ENCODE measurements around the gene ATG9A.

Gene ATG9A

DNA sequence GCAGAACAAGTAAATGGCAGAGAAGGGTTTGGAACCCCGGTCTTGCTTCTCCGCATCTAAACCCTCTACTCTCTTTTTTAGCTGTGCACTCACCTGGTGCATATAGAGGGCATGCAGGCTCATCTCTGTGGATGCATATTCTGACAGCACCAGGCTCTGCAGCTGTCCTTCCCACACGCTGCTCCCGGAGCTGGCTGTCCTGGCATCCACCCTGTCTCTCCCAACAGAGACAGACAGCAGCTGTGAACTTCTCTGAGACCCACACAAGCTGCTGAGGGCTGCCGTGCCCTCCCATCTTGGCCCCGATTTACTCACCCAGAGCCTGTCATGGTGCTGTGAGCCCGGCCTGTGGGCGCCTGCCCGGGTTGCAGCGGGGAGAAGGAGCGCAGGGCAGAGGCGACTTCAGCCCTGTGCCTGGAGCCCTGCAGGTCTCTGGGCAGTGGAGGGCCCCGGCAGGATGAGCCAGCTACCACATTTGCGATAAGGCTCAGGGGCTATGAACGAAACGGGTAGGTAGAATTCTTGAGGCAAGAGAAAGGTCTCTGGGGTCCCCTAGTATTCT, 7.4 kb downstream of the ATG9A start:
- no peak overlapping the region for H3K27ac ChIP-seq (ENCODE audit: low read length)
- DNase-seq (ENCODE audit: low read depth, low spot score), result no peak
- H3K27me3 ChIP-seq (ENCODE audit: control insufficient read depth, insufficient read depth, low read length), result no peaks in the 10 kb centered on the region
- H3K9me3 ChIP-seq (ENCODE audit: control insufficient read depth, insufficient read depth, low read length), result no peaks in the 10 kb centered on the region
- H3K4me3 ChIP-seq (ENCODE audit: low read length), result no peak overlapping the region
- H3K36me3 ChIP-seq (ENCODE audit: control insufficient read depth, insufficient read depth, low read length), result peaks cover 30% of the 10 kb centered on the region
- WGBS (ENCODE audit: insufficient coverage, insufficient read length), result no CpG with 5 or more reads among the region's 16 CpGs
- peaks cover 2% of the 10 kb centered on the region; the same call in 1 of the 2 replicates for H3K4me1 ChIP-seq (ENCODE audit: control insufficient read depth, insufficient read depth, low read length)

DNA sequence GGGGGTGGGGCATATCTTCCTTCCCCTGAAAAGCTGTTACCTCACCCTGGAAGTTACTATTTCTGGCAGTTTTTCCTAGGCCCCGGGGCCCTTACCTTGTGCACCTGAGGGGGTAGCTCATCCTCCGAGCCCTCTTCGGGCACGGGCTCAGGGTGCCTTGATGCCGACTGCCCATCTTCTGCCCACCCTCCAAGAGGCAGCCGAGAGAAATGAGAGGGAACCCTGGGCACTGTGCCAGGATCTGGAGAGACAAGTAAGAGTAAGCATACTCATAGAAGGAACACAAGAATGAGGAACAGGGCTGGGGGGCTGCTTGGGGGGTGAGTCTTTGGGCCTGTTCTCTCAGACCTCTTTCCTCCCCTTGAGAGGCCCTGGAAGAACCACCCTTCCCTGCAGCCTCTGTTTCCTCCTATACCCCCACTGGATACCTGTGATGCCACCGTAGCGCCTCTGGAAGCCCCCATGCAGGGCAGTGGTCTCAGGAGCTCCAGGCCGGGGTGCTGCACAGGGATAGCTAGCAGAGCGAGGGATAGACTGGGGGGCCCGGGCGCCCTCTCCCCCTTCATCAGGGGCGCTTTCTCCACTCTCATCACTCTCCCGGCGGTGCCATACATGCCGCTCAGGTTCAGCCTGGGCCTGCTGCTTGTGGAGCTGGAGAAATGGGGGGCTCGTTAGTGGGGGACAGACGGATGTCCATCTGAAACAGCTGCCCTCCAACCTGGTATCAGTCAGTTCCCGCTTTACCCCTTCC, 8.6 kb downstream of the ATG9A start:
- no peak for DNase-seq (ENCODE audit: low read depth, low spot score)
- Histone ChIP-seq H3K4me3 (ENCODE audit: low read length) (no peak overlapping the region), H3K4me1 (ENCODE audit: control insufficient read depth, insufficient read depth, low read length) (peaks cover 6% of the 10 kb centered on the region), H3K27me3 (ENCODE audit: control insufficient read depth, insufficient read depth, low read length) (no peaks in the 10 kb centered on the region), H3K27ac (ENCODE audit: low read length) (no peak overlapping the region), H3K36me3 (ENCODE audit: control insufficient read depth, insufficient read depth, low read length) (peaks cover 30% of the 10 kb centered on the region), H3K9me3 (ENCODE audit: control insufficient read depth, insufficient read depth, low read length) (no peaks in the 10 kb centered on the region)
- WGBS (ENCODE audit: insufficient coverage, insufficient read length), result no CpG with 5 or more reads among the region's 19 CpGs

DNA sequence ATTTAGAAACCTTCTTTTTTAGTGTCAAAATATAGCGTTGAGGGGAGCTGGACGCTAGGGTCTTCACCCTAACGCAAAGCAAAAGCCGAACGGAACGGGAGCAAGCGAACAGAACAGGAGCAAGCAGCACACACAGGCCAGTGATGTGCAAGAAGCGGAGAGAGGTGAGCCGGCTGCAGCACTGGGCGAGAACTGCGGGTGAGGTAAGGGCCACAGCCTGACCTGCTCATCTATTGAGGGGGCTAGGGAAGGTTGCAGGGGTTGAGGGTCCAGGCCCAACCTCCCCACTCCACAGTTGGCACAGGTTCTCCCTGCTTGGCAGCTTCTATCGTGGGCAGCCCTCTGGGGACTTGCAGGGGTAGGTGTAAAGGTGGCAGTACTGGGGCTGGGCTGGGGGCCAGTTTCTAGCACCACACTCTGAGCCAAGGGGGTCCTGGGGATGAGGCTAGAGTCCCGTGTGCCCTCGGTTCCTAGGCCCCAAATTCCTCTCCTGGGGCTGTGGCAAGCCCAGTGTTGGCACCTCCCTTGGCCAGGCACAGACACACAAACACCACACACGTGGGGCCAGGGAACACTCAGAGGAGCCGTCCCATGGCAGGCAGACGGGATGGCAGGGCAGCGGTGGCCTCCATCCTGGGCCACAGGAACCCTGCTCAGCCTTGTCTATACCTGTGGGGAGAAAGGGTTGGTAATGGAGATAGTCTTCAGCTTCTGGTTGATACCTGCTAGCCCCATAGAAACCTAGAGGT, 9.5 kb downstream of the ATG9A start:
- no peak for DNase-seq (ENCODE audit: low read depth, low spot score)
- no CpG with 5 or more reads among the region's 18 CpGs for WGBS (ENCODE audit: insufficient coverage, insufficient read length)
- Histone ChIP-seq H3K27ac (ENCODE audit: low read length) (no peak overlapping the region), H3K4me3 (ENCODE audit: low read length) (no peak overlapping the region), H3K27me3 (ENCODE audit: control insufficient read depth, insufficient read depth, low read length) (no peaks in the 10 kb centered on the region), H3K4me1 (ENCODE audit: control insufficient read depth, insufficient read depth, low read length) (peaks cover 6% of the 10 kb centered on the region), H3K9me3 (ENCODE audit: control insufficient read depth, insufficient read depth, low read length) (no peaks in the 10 kb centered on the region), H3K36me3 (ENCODE audit: control insufficient read depth, insufficient read depth, low read length) (peaks cover 29% of the 10 kb centered on the region)

DNA sequence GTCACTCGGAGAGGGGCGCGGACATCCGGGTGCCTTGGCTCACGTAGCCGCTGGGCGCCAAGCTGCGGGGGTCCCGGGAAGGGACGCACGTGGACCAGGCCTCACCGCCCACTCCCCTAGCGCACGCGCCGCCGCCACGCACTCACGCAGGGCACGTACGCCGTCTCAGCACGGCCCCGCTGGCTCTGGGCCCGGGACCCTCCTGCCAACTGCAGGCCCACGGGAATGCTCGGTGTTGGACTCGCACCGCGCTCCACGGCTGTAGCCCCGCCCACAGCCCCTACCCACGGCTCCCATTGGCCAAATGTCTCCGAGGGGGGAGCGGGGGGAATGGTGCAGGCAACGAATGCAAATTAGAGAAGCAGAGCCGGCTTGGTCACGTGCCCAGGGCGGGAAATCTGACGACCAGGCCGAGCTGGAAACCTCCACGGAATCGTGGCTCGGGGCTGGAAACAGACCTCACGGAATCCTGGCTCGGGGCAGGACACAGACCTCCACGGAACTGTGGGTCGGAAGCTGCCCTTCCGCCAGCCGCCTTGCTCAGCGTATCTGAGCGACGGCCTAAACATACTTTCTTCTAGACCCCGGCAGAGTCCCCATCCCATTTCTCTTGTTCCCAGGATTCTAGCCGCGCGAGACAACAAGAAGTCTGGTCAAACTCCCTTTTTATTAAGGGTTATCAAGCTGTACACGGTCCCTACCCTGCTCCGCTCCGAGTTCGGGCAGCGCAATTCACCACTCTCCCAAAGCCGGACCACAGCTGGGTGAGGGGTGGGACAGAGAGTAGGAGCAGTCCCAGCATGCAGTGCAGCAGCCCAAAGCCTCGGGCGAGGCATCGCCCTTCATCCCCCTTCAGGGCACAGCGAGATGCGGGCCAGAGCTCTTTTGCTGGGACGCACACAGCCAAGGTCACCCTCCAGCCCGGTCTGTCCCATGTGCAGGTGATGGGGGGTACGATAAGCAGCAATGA, 10.4 kb downstream of the ATG9A start, which contains the start of gene ABCB6:
Gene ABCB6 (minus strand): TSS at position 227 of the 970 bp plus-strand sequence. CDS start 285 bp downstream, outside the sequence.
- Histone ChIP-seq H3K36me3 (ENCODE audit: control insufficient read depth, insufficient read depth, low read length) (peaks cover 28% of the 10 kb centered on the region), H3K4me3 (ENCODE audit: low read length) (peak within 1 kb of the TSS; percentile 61)
- no CpG with 5 or more reads among the region's 71 CpGs for WGBS (ENCODE audit: insufficient coverage, insufficient read length)

DNA sequence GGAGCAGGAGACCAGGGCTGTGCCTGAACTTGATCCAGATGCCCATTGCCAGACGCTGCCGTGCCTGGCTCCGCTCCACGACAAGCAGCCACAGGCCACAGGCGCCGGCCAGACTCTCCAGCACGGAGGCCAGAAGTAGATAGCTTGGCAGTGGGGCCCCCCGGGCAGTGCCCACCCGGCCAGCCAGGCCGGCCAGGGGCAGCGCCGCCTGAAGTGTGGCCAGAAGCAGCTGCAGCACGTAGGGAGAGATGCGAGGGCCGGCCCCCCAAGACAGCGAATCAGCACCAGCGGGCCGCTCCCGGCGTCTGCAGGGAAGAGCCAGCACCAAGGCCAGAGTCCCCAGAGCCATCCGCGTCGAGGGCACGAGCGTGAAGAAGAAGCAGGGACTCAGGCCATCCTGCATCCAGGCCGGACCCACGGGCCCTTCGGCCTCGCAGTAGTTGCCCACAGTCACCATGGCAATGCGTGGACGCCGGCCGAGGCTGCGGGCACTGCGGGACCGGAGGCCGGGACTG, 11.2 kb downstream of the ATG9A start:
- Histone ChIP-seq H3K27me3 (ENCODE audit: control insufficient read depth, insufficient read depth, low read length) (no peaks in the 10 kb centered on the region), H3K4me3 (ENCODE audit: low read length) (peak overlapping the region; percentile 61), H3K36me3 (ENCODE audit: control insufficient read depth, insufficient read depth, low read length) (peaks cover 22% of the 10 kb centered on the region), H3K4me1 (ENCODE audit: control insufficient read depth, insufficient read depth, low read length) (peaks cover 6% of the 10 kb centered on the region), H3K9me3 (ENCODE audit: control insufficient read depth, insufficient read depth, low read length) (no peaks in the 10 kb centered on the region), H3K27ac (ENCODE audit: low read length) (no peak overlapping the region)
- DNase-seq (ENCODE audit: low read depth, low spot score), result no peak
- no CpG with 5 or more reads among the region's 37 CpGs for WGBS (ENCODE audit: insufficient coverage, insufficient read length)

More for the DNA sequence above, 10.4 kb downstream of the ATG9A start, which contains the start of gene ABCB6:
- H3K4me1 ChIP-seq (ENCODE audit: control insufficient read depth, insufficient read depth, low read length), result peaks cover 6% of the 10 kb centered on the region
- no peaks in the 10 kb centered on the region for H3K27me3 ChIP-seq (ENCODE audit: control insufficient read depth, insufficient read depth, low read length)
- H3K27ac ChIP-seq (ENCODE audit: low read length), result no peak within 1 kb of the TSS
- DNase-seq (ENCODE audit: low read depth, low spot score), result peak; percentile 82
- H3K9me3 ChIP-seq (ENCODE audit: control insufficient read depth, insufficient read depth, low read length), result no peaks in the 10 kb centered on the region

DNA sequence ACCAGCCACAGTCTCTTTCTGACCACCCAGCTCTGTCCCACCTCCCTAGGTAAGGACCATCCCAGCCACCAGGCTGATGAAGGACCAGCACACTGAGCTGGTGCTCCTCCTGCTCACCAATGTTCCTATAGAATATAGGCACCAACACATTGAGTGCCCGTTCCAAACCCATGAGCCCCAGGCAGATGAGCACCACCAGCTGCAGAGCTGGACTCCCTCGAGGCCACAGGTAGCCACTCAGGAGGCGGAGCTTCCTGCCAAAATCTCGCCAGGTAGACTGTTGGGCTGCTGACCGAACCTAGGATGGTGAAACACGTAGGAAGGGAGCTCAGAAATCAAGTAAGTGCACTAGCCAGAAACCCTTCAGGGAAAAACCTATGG, 12.9 kb downstream of the ATG9A start:
- Histone ChIP-seq H3K4me1 (ENCODE audit: control insufficient read depth, insufficient read depth, low read length) (peaks cover 6% of the 10 kb centered on the region), H3K27me3 (ENCODE audit: control insufficient read depth, insufficient read depth, low read length) (no peaks in the 10 kb centered on the region), H3K9me3 (ENCODE audit: control insufficient read depth, insufficient read depth, low read length) (no peaks in the 10 kb centered on the region), H3K36me3 (ENCODE audit: control insufficient read depth, insufficient read depth, low read length) (peaks cover 18% of the 10 kb centered on the region; the same call in 1 of the 2 replicates), H3K4me3 (ENCODE audit: low read length) (no peak overlapping the region), H3K27ac (ENCODE audit: low read length) (no peak overlapping the region)
- DNase-seq (ENCODE audit: low read depth, low spot score), result no peak
- no CpG with 5 or more reads among the region's 6 CpGs for WGBS (ENCODE audit: insufficient coverage, insufficient read length)

DNA sequence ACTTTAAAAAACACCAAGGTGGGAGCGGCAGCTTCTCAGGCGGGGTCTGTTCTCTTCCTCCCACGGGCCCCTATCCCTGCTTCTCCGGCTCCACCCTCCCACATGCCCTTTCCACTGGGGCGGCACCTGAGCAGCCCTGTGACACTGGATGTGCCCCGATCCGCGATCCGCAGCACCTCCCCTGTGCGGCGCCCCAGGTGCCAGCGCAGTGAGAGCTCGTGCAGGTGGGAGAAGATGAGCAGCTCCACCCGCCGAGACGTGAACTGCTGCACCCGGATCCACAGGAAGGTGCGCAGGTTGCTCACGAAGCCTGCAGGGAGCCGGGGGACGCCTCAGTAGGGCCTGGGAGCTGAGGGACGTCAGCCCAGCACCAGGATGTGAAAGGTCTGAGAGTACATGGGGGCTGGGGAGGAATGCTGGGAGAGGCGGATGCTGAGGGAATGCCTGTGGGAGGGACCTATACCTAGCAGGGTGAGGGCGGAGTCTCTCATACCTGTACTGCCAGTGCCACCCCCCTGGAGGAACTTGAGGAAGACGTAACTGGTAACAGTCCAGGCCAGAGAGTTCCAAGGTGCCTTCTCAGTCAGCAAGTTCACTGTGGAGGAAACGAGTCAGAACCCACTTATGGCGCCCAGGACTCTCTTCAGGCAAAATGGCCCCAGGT, 13.4 kb downstream of the ATG9A start:
- Histone ChIP-seq H3K27ac (ENCODE audit: low read length) (no peak overlapping the region), H3K9me3 (ENCODE audit: control insufficient read depth, insufficient read depth, low read length) (no peaks in the 10 kb centered on the region), H3K36me3 (ENCODE audit: control insufficient read depth, insufficient read depth, low read length) (peaks cover 20% of the 10 kb centered on the region; the same call in 1 of the 2 replicates), H3K4me3 (ENCODE audit: low read length) (no peak overlapping the region), H3K4me1 (ENCODE audit: control insufficient read depth, insufficient read depth, low read length) (peaks cover 6% of the 10 kb centered on the region), H3K27me3 (ENCODE audit: control insufficient read depth, insufficient read depth, low read length) (no peaks in the 10 kb centered on the region)
- DNase-seq (ENCODE audit: low read depth, low spot score), result no peak
- no CpG with 5 or more reads among the region's 27 CpGs for WGBS (ENCODE audit: insufficient coverage, insufficient read length)

DNA sequence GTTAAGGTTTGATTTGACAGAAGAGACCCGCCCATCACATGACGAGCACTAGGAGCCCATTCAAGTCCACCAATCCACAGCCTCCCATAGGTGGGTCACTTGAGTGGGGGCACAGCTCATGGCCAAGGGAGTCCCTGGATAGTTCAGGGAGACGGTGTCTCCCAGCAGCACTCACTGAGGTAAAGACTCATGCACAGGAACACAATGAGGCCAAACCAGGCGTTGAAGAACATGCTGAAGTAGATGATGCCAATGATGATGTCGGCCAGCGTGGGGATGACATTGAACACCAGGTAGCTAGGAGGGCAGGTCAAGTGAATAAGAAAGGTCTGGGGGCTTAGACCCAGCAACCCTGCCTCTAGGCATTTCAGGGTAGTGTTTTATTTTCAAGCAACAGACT, 14.7 kb downstream of the ATG9A start:
- peaks cover 24% of the 10 kb centered on the region for H3K36me3 ChIP-seq (ENCODE audit: control insufficient read depth, insufficient read depth, low read length)
- no peaks in the 10 kb centered on the region for H3K9me3 ChIP-seq (ENCODE audit: control insufficient read depth, insufficient read depth, low read length)
- no peaks in the 10 kb centered on the region for H3K27me3 ChIP-seq (ENCODE audit: control insufficient read depth, insufficient read depth, low read length)
- H3K4me3 ChIP-seq (ENCODE audit: low read length), result no peak overlapping the region
- H3K27ac ChIP-seq (ENCODE audit: low read length), result no peak overlapping the region
- H3K4me1 ChIP-seq (ENCODE audit: control insufficient read depth, insufficient read depth, low read length), result peaks cover 6% of the 10 kb centered on the region
- no CpG with 5 or more reads among the region's 6 CpGs for WGBS (ENCODE audit: insufficient coverage, insufficient read length)
- no peak for DNase-seq (ENCODE audit: low read depth, low spot score)

DNA sequence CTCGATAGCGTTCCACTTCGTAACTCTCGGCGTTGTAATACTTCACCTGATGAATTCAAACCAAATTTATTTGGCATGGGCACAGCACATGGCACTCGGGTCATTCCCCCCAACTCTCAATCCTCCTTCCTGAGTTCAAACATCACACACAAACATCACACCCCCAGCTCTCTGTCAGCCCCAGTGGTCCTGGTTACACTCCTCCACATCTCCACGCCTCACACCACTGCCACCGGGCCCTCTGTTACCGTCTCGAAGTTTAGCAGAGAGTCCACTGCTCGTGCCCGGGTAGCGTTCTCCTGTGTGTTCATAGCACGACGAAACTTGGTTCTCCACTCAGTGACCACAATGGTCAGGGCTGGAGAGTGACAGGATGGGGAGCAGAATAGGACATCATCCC, 15.3 kb downstream of the ATG9A start:
- Histone ChIP-seq H3K36me3 (ENCODE audit: control insufficient read depth, insufficient read depth, low read length) (peaks cover 24% of the 10 kb centered on the region), H3K27me3 (ENCODE audit: control insufficient read depth, insufficient read depth, low read length) (no peaks in the 10 kb centered on the region), H3K27ac (ENCODE audit: low read length) (no peak overlapping the region), H3K9me3 (ENCODE audit: control insufficient read depth, insufficient read depth, low read length) (no peaks in the 10 kb centered on the region), H3K4me1 (ENCODE audit: control insufficient read depth, insufficient read depth, low read length) (peaks cover 6% of the 10 kb centered on the region), H3K4me3 (ENCODE audit: low read length) (no peak overlapping the region)
- DNase-seq (ENCODE audit: low read depth, low spot score), result no peak
- no CpG with 5 or more reads among the region's 15 CpGs for WGBS (ENCODE audit: insufficient coverage, insufficient read length)

All from iPS DF 6.9 (cell line).